H1 (cell line): Measurements from ENCODE around the gene FMNL2. TPM values are rescaled to one million over a fixed set of nuclear protein-coding genes. Genes with fewer than 3 reads are reported as not detected.

Experiments
- GTF2F1 ChIP-seq: IDR thresholded peaks from 2 replicates; pipeline ENCODE4 v1.6.1; 2012; ENCODE audit warnings: low read depth, low read length, improper control_type of control experiment, borderline replicate concordance
- KDM5A ChIP-seq: fragments of 200-600 bp; IDR thresholded peaks from 2 replicates; pipeline ENCODE4 v1.7.1; 2012; ENCODE audit warnings: mild to moderate bottlenecking, low read length, inconsistent platforms, mixed read lengths
- SUZ12 ChIP-seq: fragments of 200-600 bp; sonication (generic); IDR thresholded peaks from 2 replicates; pipeline ENCODE4 v1.6.1; 2012; ENCODE audit warnings: mild to moderate bottlenecking, inconsistent platforms, low read length, moderate library complexity, mixed read lengths
- TEAD4 ChIP-seq: IDR thresholded peaks from 2 replicates; pipeline ENCODE4 v1.6.1; 2012; ENCODE audit warnings: low read depth, low read length, inconsistent platforms, mixed read lengths
- polyA plus RNA-seq, 7 experiments: library from polyadenylated mRNA; depleted of rRNA in 3 of 7; stranded (reverse) in 5 of 7; unstranded in 2 of 7; fragments of >200 nt in 5 of 7; fragments of 200-250 nt in 2 of 7; gene quantifications; 1 replicate in 5 of 7; 2 replicates in 1 of 7; 4 replicates in 1 of 7; pipeline versions ENCODE4 v1.2.1 to v1.2.3, GENCODE V29; 2011 to 2013; ENCODE audit warnings: missing spikeins in 2 of 7, mixed read lengths in 2 of 7
- total RNA-seq: library from RNA; stranded (reverse); fragmentation: NEBNext Ultra II Directional; extraction: Animal tissue kit (Norgen Biotek cat#: 25700); gene quantifications from 2 replicates; pipeline ENCODE4 v1.2.1, GENCODE V29; 2021
- TF ChIP-seq, protein P1 (sequence below): IDR thresholded peaks from 2 replicates; pipeline ENCODE4 v1.6.1; 2012; ENCODE audit warnings: inconsistent platforms

The FMNL2 gene
- total and polyA plus RNA-seq, 2 of the 8 experiments (the other 6 are each of a cell fraction or from before 2014, with no cell fraction given), result 15.5 to 45.1 TPM

DNA sequence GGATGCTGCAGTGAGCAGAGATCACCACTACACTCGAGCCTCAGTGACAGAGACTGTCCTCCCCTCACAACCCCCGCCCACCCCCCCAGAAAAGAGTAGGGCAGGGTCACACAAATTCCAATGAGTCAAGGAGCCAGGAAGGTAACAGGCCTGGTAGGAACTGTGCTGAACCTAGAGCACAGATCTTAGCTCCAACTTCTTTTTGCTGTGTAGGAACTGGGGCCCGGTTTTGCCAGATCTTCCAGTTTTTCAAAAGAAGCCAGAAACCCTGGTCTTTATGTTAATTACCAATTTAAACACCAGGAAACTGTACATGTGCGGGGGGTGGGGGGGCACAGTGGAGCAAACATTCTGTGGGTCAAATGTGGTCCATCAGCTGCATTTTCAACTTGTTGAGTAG lies 311.3 kb downstream of the FMNL2 start (continued):
- TF ChIP-seq GTF2F1, result no peak
- no peak for TF ChIP-seq SUZ12
- no peak for TF ChIP-seq TEAD4
- TF ChIP-seq, protein P1, sequence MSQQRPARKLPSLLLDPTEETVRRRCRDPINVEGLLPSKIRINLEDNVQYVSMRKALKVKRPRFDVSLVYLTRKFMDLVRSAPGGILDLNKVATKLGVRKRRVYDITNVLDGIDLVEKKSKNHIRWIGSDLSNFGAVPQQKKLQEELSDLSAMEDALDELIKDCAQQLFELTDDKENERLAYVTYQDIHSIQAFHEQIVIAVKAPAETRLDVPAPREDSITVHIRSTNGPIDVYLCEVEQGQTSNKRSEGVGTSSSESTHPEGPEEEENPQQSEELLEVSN, result no peak
- no peak for TF ChIP-seq KDM5A
- TF ChIP-seq, all 59 proteins: peak for 0
